ENCODE measurements around the gene SLC25A6. TPM values are rescaled to one million over a fixed set of nuclear protein-coding genes. Genes with fewer than 3 reads are reported as not detected.

The SLC25A6 gene
- total RNA-seq, 1 donor from 2014 or later = 345 TPM

GRCh38 chrX:1355131-1356046 is 36.5 kb downstream of the SLC25A6 start:
- H3K4me1 ChIP-seq (ENCODE audit: insufficient read depth, low read length) = no peaks in the 10 kb centered on the region
- H3K9me3 Mint-ChIP-seq (ENCODE audit: unreplicated experiment) = peaks cover 13% of the 10 kb centered on the region
- no peak overlapping the region for H3K27ac ChIP-seq (ENCODE audit: low read depth, low read length)

DNA sequence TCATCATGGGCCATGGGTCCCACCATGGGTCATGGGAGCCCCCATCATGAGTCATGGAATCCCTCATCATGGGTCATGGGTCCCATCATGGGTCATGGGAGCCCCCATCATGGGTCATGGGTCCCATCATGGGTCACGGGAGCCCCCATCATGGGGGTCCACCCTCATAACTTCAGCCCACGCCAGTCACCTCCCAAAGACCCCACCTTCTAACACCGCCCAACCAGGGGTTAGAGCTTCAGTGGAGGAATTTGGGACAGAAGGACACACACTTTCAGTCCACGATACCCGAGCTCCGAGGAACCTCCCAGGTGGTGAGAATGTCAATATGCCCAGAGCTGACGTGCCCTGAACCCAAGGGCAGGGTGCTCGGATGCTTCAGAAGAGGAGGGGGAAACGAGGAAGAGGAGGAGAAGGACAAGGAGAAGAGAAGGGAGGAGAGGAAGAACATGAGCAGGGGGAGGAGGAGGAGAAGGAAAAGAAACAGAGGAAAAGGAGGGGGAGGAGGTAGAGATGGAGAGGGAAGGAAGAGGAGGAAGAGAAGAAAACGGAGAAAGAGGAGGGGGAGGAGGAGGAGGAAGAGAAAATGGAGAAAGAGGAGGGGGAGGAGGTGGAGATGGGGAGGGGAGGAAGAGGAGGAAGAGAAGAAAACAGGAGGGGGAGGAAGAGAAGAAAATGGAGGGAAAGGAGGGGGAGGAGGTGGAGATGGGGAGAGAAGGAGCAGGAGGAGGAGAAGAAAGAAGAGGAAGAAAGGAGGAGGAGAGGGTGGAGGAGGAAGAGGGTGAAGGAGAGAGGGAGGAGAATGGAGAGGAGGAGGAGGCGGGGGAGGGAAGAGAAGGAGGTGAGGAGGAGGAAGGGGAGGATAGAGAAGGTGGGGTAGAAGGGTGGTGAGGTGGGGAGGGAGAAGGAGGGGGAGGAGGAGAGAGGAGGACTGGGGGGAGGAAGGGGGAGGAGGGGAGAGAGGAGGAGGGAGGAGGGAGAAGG is 37.6 kb downstream of the SLC25A6 start:
- H2AFZ ChIP-seq (ENCODE audit: low read depth, low read length) = no peak overlapping the region
- H3K9me3 ChIP-seq (ENCODE audit: insufficient read depth, low read depth, low read length) = peaks cover 3% of the 10 kb centered on the region
- no peaks in the 10 kb centered on the region for H3K36me3 ChIP-seq (ENCODE audit: insufficient read depth, low read length)
- Mint-ChIP-seq H3K27ac (ENCODE audit: unreplicated experiment) (no peak overlapping the region), H3K9me3 (ENCODE audit: unreplicated experiment) (peaks cover 8% of the 10 kb centered on the region), H3K36me3 (ENCODE audit: low read depth, unreplicated experiment) (peaks cover 15% of the 10 kb centered on the region), H3K4me1 (ENCODE audit: low read depth, unreplicated experiment) (no peaks in the 10 kb centered on the region), H3K4me3 (ENCODE audit: unreplicated experiment) (no peak overlapping the region), H3K27me3 (ENCODE audit: low read depth, unreplicated experiment) (no peaks in the 10 kb centered on the region)
- no peaks in the 10 kb centered on the region for H4K20me1 ChIP-seq (ENCODE audit: insufficient read depth, low read length)
- no peak for TF ChIP-seq EZH2 (IDR thresholded peaks at IDR 0.05; ENCODE audit: insufficient read depth, low read length)
- TF ChIP-seq CTCF (IDR thresholded peaks at IDR 0.05; ENCODE audit: insufficient read depth, low read depth, low read length) = no peak
- H3K27me3 ChIP-seq (ENCODE audit: insufficient read depth, low read length) = no peaks in the 10 kb centered on the region
- H3K79me2 ChIP-seq (ENCODE audit: insufficient read depth, low read length) = no peaks in the 10 kb centered on the region
- H3K4me3 ChIP-seq (ENCODE audit: insufficient read depth, low read depth, low read length) = no peak overlapping the region
- no peak for FAIRE-seq
- H3K4me1 ChIP-seq (ENCODE audit: insufficient read depth, low read length) = no peaks in the 10 kb centered on the region
- no peak overlapping the region for H3K4me2 ChIP-seq (ENCODE audit: low read length)
- H3K27ac ChIP-seq (ENCODE audit: low read depth, low read length) = no peak overlapping the region
- H3K9ac ChIP-seq (ENCODE audit: low read length) = no peak overlapping the region
- DNase-seq (ENCODE audit: low read depth) = no peak

More at GRCh38 chrX:1355131-1356046, 36.5 kb downstream of the SLC25A6 start:
- DNase-seq (ENCODE audit: low read depth) = no peak
- Histone ChIP-seq H3K27me3 (ENCODE audit: insufficient read depth, low read length) (no peaks in the 10 kb centered on the region), H3K79me2 (ENCODE audit: insufficient read depth, low read length) (no peaks in the 10 kb centered on the region), H4K20me1 (ENCODE audit: insufficient read depth, low read length) (no peaks in the 10 kb centered on the region), H3K9ac (ENCODE audit: low read length) (no peak overlapping the region), H2AFZ (ENCODE audit: low read depth, low read length) (no peak overlapping the region), H3K4me3 (ENCODE audit: insufficient read depth, low read depth, low read length) (no peak overlapping the region), H3K36me3 (ENCODE audit: insufficient read depth, low read length) (no peaks in the 10 kb centered on the region), H3K9me3 (ENCODE audit: insufficient read depth, low read depth, low read length) (peaks cover 3% of the 10 kb centered on the region), H3K4me2 (ENCODE audit: low read length) (no peak overlapping the region)
- Mint-ChIP-seq H3K27ac (ENCODE audit: unreplicated experiment) (no peak overlapping the region), H3K4me1 (ENCODE audit: low read depth, unreplicated experiment) (no peaks in the 10 kb centered on the region), H3K27me3 (ENCODE audit: low read depth, unreplicated experiment) (no peaks in the 10 kb centered on the region), H3K4me3 (ENCODE audit: unreplicated experiment) (no peak overlapping the region), H3K36me3 (ENCODE audit: low read depth, unreplicated experiment) (peaks cover 21% of the 10 kb centered on the region)
- FAIRE-seq = no peak
- TF ChIP-seq EZH2 (IDR thresholded peaks at IDR 0.05; ENCODE audit: insufficient read depth, low read length) (no peak), CTCF (IDR thresholded peaks at IDR 0.05; ENCODE audit: insufficient read depth, low read depth, low read length) (no peak)
